GM23338 (cell line): Measurements from ENCODE around the gene TNFRSF12A. TPM values are rescaled to one million over a fixed set of nuclear protein-coding genes. Genes with fewer than 3 reads are reported as not detected.
A peak's percentile ranks its signal among the peaks of the same experiment; 100 is the strongest.

Experiments
- ATAC-seq: fragments of 200-7000 bp; cut with Tn5 transposase; 3 replicates; pipeline ENCODE4 v1.9.1; 2020
- DNase-seq: peaks from one replicate; pipeline ENCODE4 v3.0.0-alpha.2; 2015; ENCODE audit warnings: low spot score
- H2AFZ ChIP-seq: fragments of 200-600 bp; sonication (generic); 2 replicates; pipeline ENCODE4 v1.8.0; 2016; ENCODE audit warnings: antibody characterized with exemption, mild to moderate bottlenecking, moderate library complexity
- H3F3A ChIP-seq: fragments of 200-600 bp; sonication (generic); replicated peaks from 2 replicates; pipeline ENCODE4 v1.8.0; 2017; ENCODE audit warnings: antibody characterized with exemption, mixed run types, low read depth
- H3K27ac ChIP-seq: fragments of 200-600 bp; sonication (generic); 2 replicates; pipeline ENCODE4 v1.6.1; 2016; ENCODE audit warnings: low read depth
- H3K27me3 ChIP-seq: fragments of 200-600 bp; sonication (generic); 2 replicates; pipeline ENCODE4 v1.8.0; 2016; ENCODE audit warnings: mild to moderate bottlenecking, mixed run types, moderate library complexity; ENCODE audit not compliant: insufficient read depth
- H3K36me3 ChIP-seq: fragments of 200-600 bp; sonication (generic); 2 replicates; pipeline ENCODE4 v1.8.0; 2016; ENCODE audit warnings: mild to moderate bottlenecking; ENCODE audit not compliant: insufficient read depth
- H3K4me1 ChIP-seq: fragments of 200-600 bp; sonication (generic); 2 replicates; pipeline ENCODE4 v1.8.0; 2016; ENCODE audit warnings: mild to moderate bottlenecking, moderate library complexity; ENCODE audit not compliant: insufficient read depth
- H3K4me2 ChIP-seq: fragments of 200-600 bp; sonication (generic); 2 replicates; pipeline ENCODE4 v1.7.1; 2017; ENCODE audit warnings: mixed run types
- H3K4me3 ChIP-seq: fragments of 200-600 bp; sonication (generic); 2 replicates; pipeline ENCODE4 v1.6.1; 2016; ENCODE audit warnings: mixed run types
- H3K79me2 ChIP-seq: fragments of 200-600 bp; sonication (generic); replicated peaks from 2 replicates; pipeline ENCODE4 v1.8.0; 2017; ENCODE audit warnings: mild to moderate bottlenecking; ENCODE audit not compliant: insufficient read depth
- H3K9me2 ChIP-seq: fragments of 200-600 bp; sonication (generic); 2 replicates; pipeline ENCODE4 v1.8.0; 2017; ENCODE audit not compliant: insufficient read depth
- H4K20me1 ChIP-seq: fragments of 200-600 bp; sonication (generic); replicated peaks from 2 replicates; pipeline ENCODE4 v1.8.0; 2017; ENCODE audit warnings: mild to moderate bottlenecking; ENCODE audit not compliant: insufficient read depth
- H3K27ac Mint-ChIP-seq: 2 replicates; pipeline ENCODE4 v1.8.0; 2020; ENCODE audit warnings: inconsistent platforms, mild to moderate bottlenecking, moderate library complexity, mixed read lengths
- H3K27me3 Mint-ChIP-seq: 3 replicates; pipeline ENCODE4 v1.8.0; 2022; ENCODE audit warnings: low read depth, mild to moderate bottlenecking, moderate library complexity, mixed read lengths, inconsistent platforms; ENCODE audit not compliant: insufficient read depth, poor library complexity
- H3K36me3 Mint-ChIP-seq: 3 replicates; pipeline ENCODE4 v1.8.0; 2021; ENCODE audit warnings: low read depth, mild to moderate bottlenecking, inconsistent platforms, moderate library complexity, mixed read lengths
- H3K4me1 Mint-ChIP-seq: 3 replicates; pipeline ENCODE4 v1.8.0; 2020; ENCODE audit warnings: mild to moderate bottlenecking, inconsistent platforms, mixed read lengths
- H3K4me3 Mint-ChIP-seq: 3 replicates; pipeline ENCODE4 v1.8.0; 2021; ENCODE audit warnings: moderate library complexity, mild to moderate bottlenecking, inconsistent platforms, mixed read lengths
- H3K9me3 Mint-ChIP-seq: 3 replicates; pipeline ENCODE4 v1.8.0; 2020; ENCODE audit warnings: moderate library complexity, mild to moderate bottlenecking, inconsistent platforms, mixed read lengths
- CREB1 ChIP-seq: fragments of 250-450 bp; sonication (Bioruptor Pico); IDR thresholded peaks from 2 replicates; pipeline ENCODE4 v1.5.0; 2020; ENCODE audit warnings: low read depth, mild to moderate bottlenecking, moderate library complexity
- JUNB ChIP-seq: IDR thresholded peaks from one replicate; pipeline ENCODE4 v1.6.1; 2016; ENCODE audit warnings: antibody characterized with exemption; ENCODE audit not compliant: unreplicated experiment
- NANOG ChIP-seq: IDR thresholded peaks from 2 replicates; pipeline ENCODE4 v1.6.1; 2016; ENCODE audit warnings: antibody characterized with exemption, borderline replicate concordance
- POLR2AphosphoS5 ChIP-seq: IDR thresholded peaks from 2 replicates; pipeline ENCODE4 v1.6.1; 2016; ENCODE audit warnings: antibody characterized with exemption, low read depth
- ZNF114 ChIP-seq: fragments of 250-450 bp; sonication (Bioruptor Pico); IDR thresholded peaks from 2 replicates; pipeline ENCODE4 v1.5.0; 2020; ENCODE audit warnings: mild to moderate bottlenecking, moderate library complexity
- ZNF331 ChIP-seq: fragments of 250-450 bp; sonication (Bioruptor Pico); IDR thresholded peaks from 2 replicates; pipeline ENCODE4 v1.5.0; 2020; ENCODE audit warnings: low read depth, mild to moderate bottlenecking, moderate library complexity
- polyA plus RNA-seq: library from polyadenylated mRNA; unstranded; fragments of >200 nt; fragmentation: Nextera tagmentation; extraction: Ambion mirVana; gene quantifications from 2 replicates; pipeline ENCODE4 v1.2.1, GENCODE V29; 2016
- total RNA-seq: library from RNA; depleted of rRNA; stranded (reverse); fragments of >200 nt; shearing (Covaris generic); gene quantifications from 2 replicates; pipeline ENCODE4 v1.2.3, GENCODE V29; 2014
- TF ChIP-seq, protein P1 (sequence below): IDR thresholded peaks from one replicate; pipeline ENCODE4 v1.6.1; 2018; ENCODE audit warnings: antibody characterized with exemption; ENCODE audit not compliant: unreplicated experiment

The TNFRSF12A gene
- total and polyA plus RNA-seq, 2 experiments from 2014 or later, result 78.0 to 152 TPM

DNA sequence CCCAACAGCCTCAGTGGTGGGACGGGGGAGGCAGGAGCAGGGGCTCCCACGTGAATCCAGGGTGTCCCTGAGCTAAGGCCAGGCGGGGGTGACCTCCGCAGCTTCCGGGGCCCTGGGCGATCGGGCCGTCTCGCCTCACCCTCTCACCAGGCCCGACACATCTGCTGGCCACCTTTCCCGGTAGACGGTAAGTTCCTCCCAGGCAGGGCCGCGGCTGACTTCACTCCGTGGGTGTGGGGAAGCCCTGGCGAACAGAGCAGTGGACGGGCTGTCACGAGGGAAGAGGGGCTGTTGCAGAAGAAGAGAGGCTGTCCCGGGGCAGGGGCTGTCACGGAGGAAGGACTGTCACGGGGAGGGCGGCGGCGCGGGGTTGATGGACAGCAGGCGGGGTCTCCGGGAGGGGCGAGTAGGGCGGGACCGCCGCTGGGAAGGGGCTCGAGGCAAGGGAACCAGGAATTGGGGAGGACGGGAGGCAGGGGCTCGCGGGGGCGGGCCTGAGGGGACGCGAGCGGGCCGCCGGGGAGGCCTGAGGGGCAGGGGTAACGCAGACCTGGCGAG is 40.4 kb upstream of the TNFRSF12A start:
- peaks cover 19% of the 10 kb centered on the region for H3F3A ChIP-seq
- no peak overlapping the region for H3K27ac ChIP-seq
- DNase-seq, result peak; percentile 46
- peak overlapping the region; percentile 81 for H2AFZ ChIP-seq
- H3K4me1 Mint-ChIP-seq, result peaks cover 22% of the 10 kb centered on the region
- peak overlapping the region; percentile 86 for H3K4me3 ChIP-seq
- peak overlapping the region; percentile 92 for H3K4me2 ChIP-seq
- 0 out of 2 replicates have a peak, but pooled peaks cover 3% of the 10 kb centered on the region for H3K36me3 ChIP-seq
- no peaks in the 10 kb centered on the region for H3K9me2 ChIP-seq
- H3K27ac Mint-ChIP-seq, result no peak overlapping the region
- H3K27me3 ChIP-seq, result no peaks in the 10 kb centered on the region
- peaks cover 14% of the 10 kb centered on the region for H3K79me2 ChIP-seq
- peaks cover 8% of the 10 kb centered on the region; the same call in 1 of the 2 replicates for H4K20me1 ChIP-seq
- peaks cover 22% of the 10 kb centered on the region for H3K36me3 Mint-ChIP-seq
- ATAC-seq, result peak; percentile 12
- H3K9me3 Mint-ChIP-seq, result peaks cover 2% of the 10 kb centered on the region; the same call in 2 of the 3 replicates
- peak overlapping the region; percentile 85 for H3K4me3 Mint-ChIP-seq
- TF ChIP-seq, protein P1, sequence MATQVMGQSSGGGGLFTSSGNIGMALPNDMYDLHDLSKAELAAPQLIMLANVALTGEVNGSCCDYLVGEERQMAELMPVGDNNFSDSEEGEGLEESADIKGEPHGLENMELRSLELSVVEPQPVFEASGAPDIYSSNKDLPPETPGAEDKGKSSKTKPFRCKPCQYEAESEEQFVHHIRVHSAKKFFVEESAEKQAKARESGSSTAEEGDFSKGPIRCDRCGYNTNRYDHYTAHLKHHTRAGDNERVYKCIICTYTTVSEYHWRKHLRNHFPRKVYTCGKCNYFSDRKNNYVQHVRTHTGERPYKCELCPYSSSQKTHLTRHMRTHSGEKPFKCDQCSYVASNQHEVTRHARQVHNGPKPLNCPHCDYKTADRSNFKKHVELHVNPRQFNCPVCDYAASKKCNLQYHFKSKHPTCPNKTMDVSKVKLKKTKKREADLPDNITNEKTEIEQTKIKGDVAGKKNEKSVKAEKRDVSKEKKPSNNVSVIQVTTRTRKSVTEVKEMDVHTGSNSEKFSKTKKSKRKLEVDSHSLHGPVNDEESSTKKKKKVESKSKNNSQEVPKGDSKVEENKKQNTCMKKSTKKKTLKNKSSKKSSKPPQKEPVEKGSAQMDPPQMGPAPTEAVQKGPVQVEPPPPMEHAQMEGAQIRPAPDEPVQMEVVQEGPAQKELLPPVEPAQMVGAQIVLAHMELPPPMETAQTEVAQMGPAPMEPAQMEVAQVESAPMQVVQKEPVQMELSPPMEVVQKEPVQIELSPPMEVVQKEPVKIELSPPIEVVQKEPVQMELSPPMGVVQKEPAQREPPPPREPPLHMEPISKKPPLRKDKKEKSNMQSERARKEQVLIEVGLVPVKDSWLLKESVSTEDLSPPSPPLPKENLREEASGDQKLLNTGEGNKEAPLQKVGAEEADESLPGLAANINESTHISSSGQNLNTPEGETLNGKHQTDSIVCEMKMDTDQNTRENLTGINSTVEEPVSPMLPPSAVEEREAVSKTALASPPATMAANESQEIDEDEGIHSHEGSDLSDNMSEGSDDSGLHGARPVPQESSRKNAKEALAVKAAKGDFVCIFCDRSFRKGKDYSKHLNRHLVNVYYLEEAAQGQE, result peak; percentile 17
- no peak for TF ChIP-seq POLR2AphosphoS5
- peaks cover 17% of the 10 kb centered on the region for H3K27me3 Mint-ChIP-seq
- H3K4me1 ChIP-seq, result peaks cover 22% of the 10 kb centered on the region

DNA sequence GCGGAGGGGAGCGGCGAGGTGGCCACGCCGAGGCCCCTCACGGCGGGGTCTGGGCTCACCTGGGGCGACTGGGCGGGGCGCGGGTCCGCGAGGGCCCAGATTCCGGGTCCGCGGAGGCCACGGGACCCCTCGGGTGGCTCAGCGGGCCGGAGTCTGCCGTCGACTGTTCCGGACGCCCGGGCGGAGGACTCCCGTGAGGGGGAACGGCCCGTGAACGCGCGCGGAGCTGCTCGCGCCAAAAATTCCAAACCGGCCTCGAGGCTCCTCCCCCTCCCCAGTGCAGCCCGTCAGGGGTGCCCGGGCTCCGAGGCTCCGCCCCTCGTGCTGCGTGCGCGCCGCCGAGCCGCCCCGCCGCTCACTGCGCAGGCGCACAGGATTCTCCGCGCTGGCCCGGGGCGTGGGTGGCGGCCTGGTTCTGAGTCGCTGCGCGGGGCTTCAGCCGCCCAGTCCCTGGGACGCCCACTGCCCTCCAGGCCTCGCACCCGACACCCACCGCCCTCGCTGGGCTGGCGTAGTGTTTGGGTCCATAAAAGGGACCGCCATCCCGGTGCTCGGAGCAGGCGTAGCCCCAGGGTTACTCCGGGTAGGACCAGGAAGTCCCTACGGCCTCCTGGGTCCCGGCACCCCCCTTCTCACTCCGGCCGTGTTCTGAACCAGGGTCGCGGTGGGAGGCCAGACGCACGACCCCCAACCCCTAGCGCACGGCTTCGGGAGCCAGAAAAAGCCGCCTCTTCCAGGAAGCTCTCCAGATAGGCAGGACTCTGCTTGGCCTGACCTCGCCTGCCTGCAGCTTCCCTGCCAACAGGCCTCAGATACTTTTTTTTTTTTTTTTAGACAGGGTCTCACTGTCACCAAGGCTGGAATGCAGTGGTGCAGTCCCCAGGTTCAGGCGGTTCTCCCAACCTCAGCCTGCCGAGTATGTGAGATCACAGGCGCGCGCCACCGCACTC is 39.7 kb upstream of the TNFRSF12A start, which contains the start of gene PKMYT1:
Gene PKMYT1, minus strand, starts transcription at position 220 of the 950 bp plus-strand sequence. CDS start 789 bp downstream, outside the sequence.
- H2AFZ ChIP-seq, result peak within 1 kb of the TSS; percentile 81
- Mint-ChIP-seq H3K4me3 (peak within 1 kb of the TSS; percentile 85), H3K9me3 (peaks cover 2% of the 10 kb centered on the region; the same call in 2 of the 3 replicates), H3K27ac (peak within 1 kb of the TSS; percentile 84), H3K36me3 (peaks cover 22% of the 10 kb centered on the region), H3K4me1 (peaks cover 22% of the 10 kb centered on the region), H3K27me3 (peaks cover 17% of the 10 kb centered on the region)
- H3K27me3 ChIP-seq, result no peaks in the 10 kb centered on the region
- H3K27ac ChIP-seq, result peak within 1 kb of the TSS; percentile 96
- TF ChIP-seq POLR2AphosphoS5 (peak; percentile 90), JUNB (no peak), NANOG (no peak), ZNF114 (CRISPR knock-in tag) (no peak), ZNF331 (CRISPR knock-in tag) (no peak), CREB1 (0 out of 2 replicates have a peak, but pooled peaks have one; percentile 10)
- H3F3A ChIP-seq, result peaks cover 19% of the 10 kb centered on the region
- peak within 1 kb of the TSS; percentile 92 for H3K4me2 ChIP-seq
- DNase-seq (peak; percentile 90), ATAC-seq (peak; percentile 67)
- H3K4me1 ChIP-seq, result peaks cover 22% of the 10 kb centered on the region
- peaks cover 14% of the 10 kb centered on the region for H3K79me2 ChIP-seq
- peaks cover 8% of the 10 kb centered on the region; the same call in 1 of the 2 replicates for H4K20me1 ChIP-seq
- peak within 1 kb of the TSS; percentile 86 for H3K4me3 ChIP-seq
- H3K9me2 ChIP-seq, result no peaks in the 10 kb centered on the region
- H3K36me3 ChIP-seq, result 0 out of 2 replicates have a peak, but pooled peaks cover 3% of the 10 kb centered on the region
